ENCODE measurements around the gene SLC1A2.

SLC1A2 gene

DNA sequence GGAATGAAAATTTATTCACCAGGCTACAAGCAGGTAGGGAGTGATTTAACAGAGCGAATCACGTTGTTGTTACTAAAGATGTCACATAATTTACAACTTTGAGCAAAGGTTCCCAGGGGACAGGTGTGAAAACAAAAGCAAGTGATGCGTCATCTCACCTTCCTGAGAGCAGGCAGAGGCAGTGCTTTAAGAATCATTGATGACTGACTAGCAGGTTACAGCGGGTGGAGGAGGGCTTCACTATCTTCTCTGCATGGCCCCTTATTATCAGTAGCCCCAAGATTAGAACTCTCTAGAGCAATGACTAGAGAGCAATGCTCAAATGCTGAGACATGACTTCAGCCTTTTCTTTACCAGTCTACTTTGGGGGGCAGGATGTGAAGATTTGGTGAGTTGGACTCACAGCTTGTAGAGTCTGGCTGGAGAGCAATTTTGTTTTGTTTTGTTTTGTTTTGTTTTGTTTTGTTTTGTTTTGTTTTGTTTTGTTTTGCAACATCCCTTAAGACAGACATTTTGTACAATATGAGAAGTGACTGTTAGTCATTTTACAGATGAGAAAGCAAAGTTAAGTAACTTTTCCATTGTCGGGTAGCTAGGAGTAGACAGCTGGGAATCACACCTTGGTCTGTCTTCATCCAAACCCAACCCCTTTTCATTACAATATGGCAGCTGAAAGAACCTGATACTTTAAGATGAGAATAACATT is 84.8 kb downstream of the SLC1A2 start:
- TF ChIP-seq LEF1 (IDR thresholded peaks at IDR 0.05; ENCODE audit: borderline replicate concordance) (no peak), HDGF (IDR thresholded peaks at IDR 0.05; ENCODE audit: borderline replicate concordance) (no peak), SUZ12 (IDR thresholded peaks at IDR 0.05) (no peak), ELF4 (IDR thresholded peaks at IDR 0.05) (no peak), BHLHE40 (IDR thresholded peaks at IDR 0.05; ENCODE audit: borderline replicate concordance) (no peak), CTBP1 (IDR thresholded peaks at IDR 0.05; ENCODE audit: borderline replicate concordance) (no peak), FOXM1 (IDR thresholded peaks at IDR 0.05; ENCODE audit: borderline replicate concordance) (no peak), SP1 (IDR thresholded peaks at IDR 0.05) (no peak), L3MBTL2 (conservative IDR thresholded peaks at IDR 0.05) (no peak), TARDBP (IDR thresholded peaks at IDR 0.05) (no peak), FOXK2 (IDR thresholded peaks at IDR 0.05) (no peak), FOXA1 (IDR thresholded peaks at IDR 0.05) (no peak), ARNT (IDR thresholded peaks at IDR 0.05) (no peak), NFRKB (IDR thresholded peaks at IDR 0.05) (no peak), ZNF384 (IDR thresholded peaks at IDR 0.05) (no peak)
- TF ChIP-seq, protein P1, sequence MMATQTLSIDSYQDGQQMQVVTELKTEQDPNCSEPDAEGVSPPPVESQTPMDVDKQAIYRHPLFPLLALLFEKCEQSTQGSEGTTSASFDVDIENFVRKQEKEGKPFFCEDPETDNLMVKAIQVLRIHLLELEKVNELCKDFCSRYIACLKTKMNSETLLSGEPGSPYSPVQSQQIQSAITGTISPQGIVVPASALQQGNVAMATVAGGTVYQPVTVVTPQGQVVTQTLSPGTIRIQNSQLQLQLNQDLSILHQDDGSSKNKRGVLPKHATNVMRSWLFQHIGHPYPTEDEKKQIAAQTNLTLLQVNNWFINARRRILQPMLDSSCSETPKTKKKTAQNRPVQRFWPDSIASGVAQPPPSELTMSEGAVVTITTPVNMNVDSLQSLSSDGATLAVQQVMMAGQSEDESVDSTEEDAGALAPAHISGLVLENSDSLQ (IDR thresholded peaks at IDR 0.05): no peak
- CTCF ChIA-PET: interaction anchor here (0.6 kb wide), 1 partner anchor 87 kb away, joined by 7 read pairs; no protein-coding TSS in a partner anchor
- POLR2A ChIA-PET: no interaction called here
- DNase-seq (ENCODE audit: extremely low spot score): no peak

DNA sequence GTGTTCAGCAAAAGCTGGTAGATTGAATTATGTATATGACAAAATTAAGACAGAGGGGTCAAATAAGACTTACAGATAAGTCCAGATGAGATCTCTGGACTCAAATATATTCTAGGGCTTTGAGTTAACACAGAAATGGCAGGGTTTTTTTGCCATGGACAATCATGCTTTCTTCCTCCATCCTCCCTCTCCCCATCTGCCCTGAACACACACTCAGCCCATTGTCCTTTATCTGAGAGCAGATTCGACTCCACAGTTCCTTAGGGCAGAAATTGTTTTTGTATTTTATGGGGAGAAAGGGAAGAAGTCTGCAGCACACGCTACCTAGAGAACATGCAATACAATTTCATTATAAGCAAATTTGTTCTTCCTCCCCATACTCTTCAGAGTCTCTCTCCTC is 86.8 kb downstream of the SLC1A2 start:
- ChIA-PET CTCF (no interaction called here), POLR2A (no interaction called here)
- no peak for DNase-seq (ENCODE audit: extremely low spot score)
- TF ChIP-seq, protein P1 (IDR thresholded peaks at IDR 0.05): no peak
- TF ChIP-seq LEF1 (IDR thresholded peaks at IDR 0.05; ENCODE audit: borderline replicate concordance): no peak
- TF ChIP-seq CTBP1 (IDR thresholded peaks at IDR 0.05; ENCODE audit: borderline replicate concordance): no peak
- TF ChIP-seq ZNF384 (IDR thresholded peaks at IDR 0.05): no peak
- no peak for TF ChIP-seq ELF4 (IDR thresholded peaks at IDR 0.05)
- no peak for TF ChIP-seq HDGF (IDR thresholded peaks at IDR 0.05; ENCODE audit: borderline replicate concordance)
- no peak for TF ChIP-seq FOXM1 (IDR thresholded peaks at IDR 0.05; ENCODE audit: borderline replicate concordance)
- no peak for TF ChIP-seq FOXA1 (IDR thresholded peaks at IDR 0.05)
- no peak for TF ChIP-seq BHLHE40 (IDR thresholded peaks at IDR 0.05; ENCODE audit: borderline replicate concordance)
- no peak for TF ChIP-seq SP1 (IDR thresholded peaks at IDR 0.05)
- no peak for TF ChIP-seq L3MBTL2 (conservative IDR thresholded peaks at IDR 0.05)
- no peak for TF ChIP-seq FOXK2 (IDR thresholded peaks at IDR 0.05)
- no peak for TF ChIP-seq ARNT (IDR thresholded peaks at IDR 0.05)
- TF ChIP-seq TARDBP (IDR thresholded peaks at IDR 0.05): no peak
- no peak for TF ChIP-seq SUZ12 (IDR thresholded peaks at IDR 0.05)
- TF ChIP-seq NFRKB (IDR thresholded peaks at IDR 0.05): no peak

DNA sequence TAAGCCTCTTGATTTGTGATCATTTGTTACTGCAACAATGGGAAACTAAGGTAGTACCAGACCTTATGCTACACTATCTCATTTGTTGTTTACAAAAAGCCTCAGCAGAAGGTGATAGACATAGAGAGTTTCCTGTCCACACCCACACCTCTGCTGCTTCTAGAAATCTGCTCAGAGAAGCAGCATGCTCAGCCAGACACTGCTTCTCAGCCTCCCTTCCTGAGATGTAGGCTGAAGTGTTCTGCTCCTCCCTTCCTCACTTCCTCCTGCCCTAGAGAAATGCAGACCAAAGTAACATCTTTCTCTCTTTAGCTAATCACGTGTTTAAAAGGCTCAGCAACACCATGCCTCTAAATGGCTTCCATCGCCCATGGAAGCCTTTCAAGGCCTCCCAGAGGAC is 88.4 kb downstream of the SLC1A2 start:
- CTCF ChIA-PET: no interaction called here
- POLR2A ChIA-PET: no interaction called here
- DNase-seq (ENCODE audit: extremely low spot score): no peak
- TF ChIP-seq ARNT (IDR thresholded peaks at IDR 0.05) (no peak), CTBP1 (IDR thresholded peaks at IDR 0.05; ENCODE audit: borderline replicate concordance) (no peak), L3MBTL2 (conservative IDR thresholded peaks at IDR 0.05) (no peak), ZNF384 (IDR thresholded peaks at IDR 0.05) (no peak), HDGF (IDR thresholded peaks at IDR 0.05; ENCODE audit: borderline replicate concordance) (no peak), NFRKB (IDR thresholded peaks at IDR 0.05) (no peak)

DNA sequence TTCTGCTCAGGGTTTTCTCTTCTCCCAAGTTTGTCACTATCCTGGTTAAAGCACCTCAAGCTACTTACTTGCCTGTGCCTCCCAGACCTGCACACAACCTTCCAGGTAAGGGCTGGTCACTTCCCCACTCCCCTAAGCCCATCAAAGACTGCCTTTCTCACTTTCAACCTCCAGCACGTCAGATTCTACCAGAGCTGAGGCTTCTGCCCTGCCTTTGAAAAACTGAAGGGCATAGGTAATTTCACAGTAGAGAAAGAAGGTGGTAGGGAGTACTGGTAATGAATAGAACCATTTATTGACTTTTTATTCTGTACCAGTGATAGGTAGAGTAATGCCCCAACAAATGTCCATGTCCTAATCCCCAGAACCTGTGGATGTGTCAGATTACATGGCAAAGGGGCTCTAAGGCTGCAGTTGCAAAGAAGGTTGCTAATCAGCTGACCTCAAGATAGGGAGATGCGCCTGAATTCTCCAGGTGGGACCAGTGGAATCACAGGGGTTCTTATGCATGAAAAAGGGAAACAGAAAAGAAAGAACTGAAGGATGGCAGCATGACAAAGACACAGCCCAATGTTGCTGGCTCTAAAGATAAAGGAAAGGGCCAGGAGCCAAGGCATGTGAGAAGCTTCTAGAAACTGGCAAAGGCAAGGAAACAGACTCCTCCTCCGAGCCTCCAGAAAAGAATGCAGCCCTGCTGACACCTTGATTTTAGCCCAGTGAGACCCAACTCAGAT is 89.0 kb downstream of the SLC1A2 start:
- no peak for TF ChIP-seq FOXA1 (IDR thresholded peaks at IDR 0.05)
- no peak for TF ChIP-seq ZNF384 (IDR thresholded peaks at IDR 0.05)
- TF ChIP-seq ARNT (IDR thresholded peaks at IDR 0.05): no peak
- no peak for TF ChIP-seq TARDBP (IDR thresholded peaks at IDR 0.05)
- TF ChIP-seq L3MBTL2 (conservative IDR thresholded peaks at IDR 0.05): no peak
- TF ChIP-seq LEF1 (IDR thresholded peaks at IDR 0.05; ENCODE audit: borderline replicate concordance): no peak
- no peak for TF ChIP-seq SP1 (IDR thresholded peaks at IDR 0.05)
- no peak for TF ChIP-seq CTBP1 (IDR thresholded peaks at IDR 0.05; ENCODE audit: borderline replicate concordance)
- no peak for TF ChIP-seq ELF4 (IDR thresholded peaks at IDR 0.05)
- no peak for TF ChIP-seq FOXK2 (IDR thresholded peaks at IDR 0.05)
- DNase-seq (ENCODE audit: extremely low spot score): no peak
- ChIA-PET POLR2A (no interaction called here), CTCF (no interaction called here)

DNA sequence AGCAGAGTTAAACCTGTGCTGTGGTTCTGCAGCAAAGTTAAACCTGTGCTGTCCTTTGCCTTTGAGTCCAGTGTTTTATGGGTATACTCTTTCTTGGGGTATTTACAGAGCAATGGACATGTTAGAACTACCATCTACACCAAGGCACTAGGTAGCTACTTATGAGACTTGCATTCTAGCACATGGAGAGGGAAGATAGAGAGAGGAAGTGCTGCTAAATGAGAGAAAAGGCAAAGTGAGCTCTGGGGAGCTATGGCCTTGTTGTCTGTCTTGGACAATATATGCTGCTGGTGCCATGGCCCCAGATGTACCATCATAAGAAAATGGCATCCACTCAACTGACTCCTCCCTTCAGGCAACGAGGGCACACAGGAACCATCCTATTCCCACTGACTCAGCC is 91.5 kb downstream of the SLC1A2 start:
- DNase-seq (ENCODE audit: extremely low spot score): no peak
- POLR2A ChIA-PET: no interaction called here
- CTCF ChIA-PET: no interaction called here
- TF ChIP-seq SP1 (IDR thresholded peaks at IDR 0.05) (no peak), ZNF384 (IDR thresholded peaks at IDR 0.05) (no peak), NFRKB (IDR thresholded peaks at IDR 0.05) (no peak), SUZ12 (IDR thresholded peaks at IDR 0.05) (no peak), BHLHE40 (IDR thresholded peaks at IDR 0.05; ENCODE audit: borderline replicate concordance) (no peak), CTBP1 (IDR thresholded peaks at IDR 0.05; ENCODE audit: borderline replicate concordance) (no peak), LEF1 (IDR thresholded peaks at IDR 0.05; ENCODE audit: borderline replicate concordance) (no peak), ARNT (IDR thresholded peaks at IDR 0.05) (no peak), HDGF (IDR thresholded peaks at IDR 0.05; ENCODE audit: borderline replicate concordance) (no peak), FOXK2 (IDR thresholded peaks at IDR 0.05) (no peak), ELF4 (IDR thresholded peaks at IDR 0.05) (no peak)

DNA sequence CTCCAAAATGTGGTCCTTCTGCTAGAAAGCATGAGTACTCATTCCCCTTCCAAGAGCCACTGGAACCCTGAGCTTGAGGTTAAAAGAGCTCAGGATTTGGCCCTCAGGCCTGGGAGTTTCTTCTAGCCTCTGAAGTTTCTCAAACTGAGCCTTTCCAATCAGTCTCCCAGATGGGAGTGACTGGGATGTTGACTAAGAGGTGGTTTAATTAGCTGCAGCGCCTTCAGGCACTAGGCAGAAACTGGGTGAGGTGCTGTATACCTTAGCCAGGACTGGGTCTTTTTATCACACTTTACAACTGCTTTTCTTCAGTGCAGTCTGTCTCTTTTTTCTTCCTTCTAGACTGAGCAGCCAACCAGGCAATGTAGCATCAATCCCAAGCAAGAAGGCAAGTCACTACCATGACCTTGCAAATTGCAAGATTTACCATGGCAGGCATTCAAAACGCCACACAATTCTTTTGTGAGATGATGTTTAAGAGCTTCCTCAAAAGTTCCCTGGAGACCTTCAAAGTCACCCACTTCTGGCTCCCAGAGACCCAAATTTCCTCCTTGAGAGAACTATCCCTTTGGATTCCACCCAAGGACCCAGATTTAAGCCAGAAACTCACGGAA is 93.0 kb downstream of the SLC1A2 start:
- ChIA-PET CTCF (no interaction called here), POLR2A (no interaction called here)
- TF ChIP-seq FOXA1 (IDR thresholded peaks at IDR 0.05) (no peak), TARDBP (IDR thresholded peaks at IDR 0.05) (no peak), L3MBTL2 (conservative IDR thresholded peaks at IDR 0.05) (no peak), SUZ12 (IDR thresholded peaks at IDR 0.05) (no peak)
- no peak for DNase-seq (ENCODE audit: extremely low spot score)

Data from HEK293T (cell line).